ENCODE data around the gene LY6G6F. TPM values are rescaled to one million over a fixed set of nuclear protein-coding genes. Genes with fewer than 3 reads are reported as not detected.

The LY6G6F gene
- total RNA-seq, 4 donors from 2014 or later, result not detected

DNA sequence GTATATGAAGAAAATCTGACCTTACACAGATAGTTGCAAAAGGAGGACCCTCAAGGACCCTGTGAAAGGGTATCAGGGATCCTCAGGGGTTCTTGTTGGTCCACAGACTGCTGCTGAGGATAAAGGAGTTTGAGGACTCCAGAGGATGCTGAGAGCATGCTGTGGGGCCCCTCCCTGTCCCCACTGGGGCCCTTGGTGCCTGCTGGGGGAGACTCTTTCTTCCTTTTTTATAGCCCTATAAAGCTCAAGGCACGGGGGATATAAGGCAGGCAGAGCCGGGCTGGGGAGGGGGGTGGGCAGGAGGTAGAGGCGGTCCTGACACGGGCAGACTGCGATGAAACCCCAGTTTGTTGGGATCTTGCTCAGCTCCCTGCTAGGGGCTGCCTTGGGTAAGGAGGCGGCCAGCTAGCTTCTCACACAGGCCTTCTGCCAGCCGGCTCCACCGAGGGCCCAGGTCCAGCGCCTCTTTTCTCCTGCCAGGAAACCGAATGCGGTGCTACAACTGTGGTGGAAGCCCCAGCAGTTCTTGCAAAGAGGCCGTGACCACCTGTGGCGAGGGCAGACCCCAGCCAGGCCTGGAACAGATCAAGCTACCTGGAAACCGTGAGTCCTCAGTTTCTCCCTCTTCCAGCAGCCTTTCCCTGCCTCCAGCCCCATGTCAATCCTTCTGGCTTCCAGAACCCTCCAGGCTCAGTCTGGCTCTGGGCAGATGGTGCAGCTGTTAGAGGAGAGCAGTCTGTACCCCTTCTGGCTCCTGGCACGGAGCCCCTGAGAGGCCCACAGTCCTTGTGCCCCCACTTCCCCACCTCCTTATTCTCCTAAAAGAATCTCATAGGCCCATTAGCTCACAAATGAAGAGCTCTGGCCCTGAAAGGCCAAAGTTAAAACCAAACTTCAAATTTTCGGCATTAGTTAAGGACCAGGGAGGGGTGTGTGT, 8.6 kb downstream of the LY6G6F start, which contains the start of gene LY6G6D:
Gene LY6G6D, plus strand, starts transcription at position 327 of the 937 bp plus-strand sequence. Its CDS starts 8 bp downstream, at position 335.
- TF ChIP-seq EP300 (IDR thresholded peaks at IDR 0.05), result no peak
- TF ChIP-seq POLR2A (IDR thresholded peaks at IDR 0.05), result no peak
- TF ChIP-seq, protein P1, sequence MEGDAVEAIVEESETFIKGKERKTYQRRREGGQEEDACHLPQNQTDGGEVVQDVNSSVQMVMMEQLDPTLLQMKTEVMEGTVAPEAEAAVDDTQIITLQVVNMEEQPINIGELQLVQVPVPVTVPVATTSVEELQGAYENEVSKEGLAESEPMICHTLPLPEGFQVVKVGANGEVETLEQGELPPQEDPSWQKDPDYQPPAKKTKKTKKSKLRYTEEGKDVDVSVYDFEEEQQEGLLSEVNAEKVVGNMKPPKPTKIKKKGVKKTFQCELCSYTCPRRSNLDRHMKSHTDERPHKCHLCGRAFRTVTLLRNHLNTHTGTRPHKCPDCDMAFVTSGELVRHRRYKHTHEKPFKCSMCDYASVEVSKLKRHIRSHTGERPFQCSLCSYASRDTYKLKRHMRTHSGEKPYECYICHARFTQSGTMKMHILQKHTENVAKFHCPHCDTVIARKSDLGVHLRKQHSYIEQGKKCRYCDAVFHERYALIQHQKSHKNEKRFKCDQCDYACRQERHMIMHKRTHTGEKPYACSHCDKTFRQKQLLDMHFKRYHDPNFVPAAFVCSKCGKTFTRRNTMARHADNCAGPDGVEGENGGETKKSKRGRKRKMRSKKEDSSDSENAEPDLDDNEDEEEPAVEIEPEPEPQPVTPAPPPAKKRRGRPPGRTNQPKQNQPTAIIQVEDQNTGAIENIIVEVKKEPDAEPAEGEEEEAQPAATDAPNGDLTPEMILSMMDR (IDR thresholded peaks at IDR 0.05), result no peak
- no peak for DNase-seq (ENCODE audit: low spot score in 2 of 2)
- H3K27me3 ChIP-seq, result no peaks in the 10 kb centered on the region
- H3K4me1 ChIP-seq, result peaks cover 0 to 7% (median 0%) of the 10 kb centered on the region in 4 donors
- H3K36me3 ChIP-seq, result no peaks in the 10 kb centered on the region
- H3K27ac ChIP-seq, result no peak within 1 kb of the TSS
- 58 to 66% methylated on average over 14 to 16 of the region's 16 CpGs for WGBS, 2 donors
- no peaks in the 10 kb centered on the region for H3K9me3 ChIP-seq
- H3K4me3 ChIP-seq, result no peak within 1 kb of the TSS

DNA sequence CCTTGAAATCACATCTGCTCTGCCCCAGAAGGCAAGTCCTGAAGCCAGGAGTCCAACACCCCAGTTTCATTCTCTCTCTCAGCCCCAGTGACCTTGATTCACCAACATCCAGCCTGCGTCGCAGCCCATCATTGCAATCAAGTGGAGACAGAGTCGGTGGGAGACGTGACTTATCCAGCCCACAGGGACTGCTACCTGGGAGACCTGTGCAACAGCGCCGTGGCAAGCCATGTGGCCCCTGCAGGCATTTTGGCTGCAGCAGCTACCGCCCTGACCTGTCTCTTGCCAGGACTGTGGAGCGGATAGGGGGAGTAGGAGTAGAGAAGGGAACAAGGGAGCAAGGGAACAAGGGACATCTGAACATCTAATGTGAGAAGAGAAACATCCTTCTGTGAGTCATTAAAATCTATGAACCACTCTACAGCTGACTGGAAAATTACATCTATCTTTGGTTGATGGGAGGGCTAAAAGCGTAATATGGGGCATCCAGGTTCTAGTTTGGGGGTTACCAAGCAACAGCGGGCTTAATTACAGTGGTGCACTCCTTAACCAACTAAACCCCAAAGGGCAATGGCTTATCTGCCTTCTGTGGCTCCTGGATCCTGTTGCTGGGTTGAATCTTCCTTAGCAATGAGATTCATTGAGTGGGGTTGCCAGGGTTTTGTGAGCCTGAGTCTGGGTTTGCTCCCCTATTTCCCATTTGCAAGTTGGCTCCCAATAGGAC, 11.0 kb downstream of the LY6G6F start:
- Histone ChIP-seq H3K4me3 (no peak overlapping the region), H3K27me3 (no peaks in the 10 kb centered on the region), H3K9me3 (no peaks in the 10 kb centered on the region), H3K4me1 (peaks cover 0 to 7% (median 0%) of the 10 kb centered on the region in 4 donors), H3K27ac (no peak overlapping the region), H3K36me3 (no peaks in the 10 kb centered on the region)
- TF ChIP-seq EP300 (IDR thresholded peaks at IDR 0.05) (no peak), POLR2A (IDR thresholded peaks at IDR 0.05) (no peak)
- TF ChIP-seq, protein P1 (IDR thresholded peaks at IDR 0.05), result no peak
- WGBS, 2 donors, result 63 to 78% methylated on average over 10 of the region's 10 CpGs
- no peak for DNase-seq (ENCODE audit: low spot score in 2 of 2)

DNA sequence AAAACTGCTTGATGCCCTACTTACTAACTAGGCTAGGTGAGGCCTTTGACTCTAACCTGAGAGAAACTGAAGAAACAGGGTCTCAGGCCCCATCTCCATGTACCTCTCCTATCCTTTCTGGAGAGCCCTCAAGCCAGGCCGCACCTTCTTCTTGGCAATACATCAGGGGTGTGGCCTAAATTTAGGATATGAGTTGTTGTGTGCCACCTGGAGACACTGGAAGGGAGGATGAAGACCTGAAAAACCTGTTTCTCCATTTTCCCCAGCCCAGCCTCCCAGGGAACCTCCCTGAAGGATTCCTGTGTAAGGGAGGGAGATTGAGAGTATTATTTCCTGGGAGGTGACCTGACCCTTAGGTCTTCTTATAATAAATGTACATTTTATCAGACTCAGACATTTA, 11.6 kb downstream of the LY6G6F start:
- no peak for DNase-seq (ENCODE audit: low spot score in 2 of 2)
- H3K27ac ChIP-seq, result no peak overlapping the region
- 70 to 71% methylated on average over 1 of the region's 1 CpG for WGBS, 2 donors
- no peaks in the 10 kb centered on the region for H3K36me3 ChIP-seq
- peaks cover 0 to 7% (median 0%) of the 10 kb centered on the region in 4 donors for H3K4me1 ChIP-seq
- H3K9me3 ChIP-seq, result no peaks in the 10 kb centered on the region
- H3K4me3 ChIP-seq, result no peak overlapping the region
- no peak for TF ChIP-seq POLR2A (IDR thresholded peaks at IDR 0.05)
- TF ChIP-seq EP300 (IDR thresholded peaks at IDR 0.05), result no peak
- TF ChIP-seq, protein P1 (IDR thresholded peaks at IDR 0.05), result no peak
- H3K27me3 ChIP-seq, result no peaks in the 10 kb centered on the region

DNA sequence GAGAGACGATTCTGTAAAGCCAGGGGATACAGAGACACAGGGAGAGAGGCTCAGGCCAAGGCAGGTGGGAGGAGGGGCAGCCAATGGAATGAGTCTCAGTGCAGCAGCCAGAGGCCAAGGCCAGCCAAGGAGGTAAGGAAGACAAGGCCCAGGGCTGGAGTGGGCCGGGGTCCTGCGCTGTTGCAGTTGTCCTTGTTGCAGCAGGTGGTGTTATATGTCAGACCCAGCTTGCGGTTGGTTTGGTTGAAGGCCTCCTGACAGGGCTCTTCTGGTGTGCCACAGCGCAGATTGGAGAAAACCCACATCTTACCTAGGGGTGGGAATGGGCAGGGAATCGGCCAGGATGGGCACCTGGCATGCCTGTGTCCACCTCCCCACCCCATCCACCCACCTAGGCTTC, 12.3 kb downstream of the LY6G6F start:
- H3K27ac ChIP-seq, result no peak overlapping the region
- H3K9me3 ChIP-seq, result no peaks in the 10 kb centered on the region
- 86 to 92% methylated on average over 5 to 6 of the region's 6 CpGs for WGBS, 2 donors
- no peak for TF ChIP-seq EP300 (IDR thresholded peaks at IDR 0.05)
- DNase-seq (ENCODE audit: low spot score in 2 of 2), result no peak
- peaks cover 0 to 2% (median 0%) of the 10 kb centered on the region in 4 donors for H3K4me1 ChIP-seq
- no peak overlapping the region for H3K4me3 ChIP-seq
- H3K36me3 ChIP-seq, result no peaks in the 10 kb centered on the region
- no peaks in the 10 kb centered on the region for H3K27me3 ChIP-seq

DNA sequence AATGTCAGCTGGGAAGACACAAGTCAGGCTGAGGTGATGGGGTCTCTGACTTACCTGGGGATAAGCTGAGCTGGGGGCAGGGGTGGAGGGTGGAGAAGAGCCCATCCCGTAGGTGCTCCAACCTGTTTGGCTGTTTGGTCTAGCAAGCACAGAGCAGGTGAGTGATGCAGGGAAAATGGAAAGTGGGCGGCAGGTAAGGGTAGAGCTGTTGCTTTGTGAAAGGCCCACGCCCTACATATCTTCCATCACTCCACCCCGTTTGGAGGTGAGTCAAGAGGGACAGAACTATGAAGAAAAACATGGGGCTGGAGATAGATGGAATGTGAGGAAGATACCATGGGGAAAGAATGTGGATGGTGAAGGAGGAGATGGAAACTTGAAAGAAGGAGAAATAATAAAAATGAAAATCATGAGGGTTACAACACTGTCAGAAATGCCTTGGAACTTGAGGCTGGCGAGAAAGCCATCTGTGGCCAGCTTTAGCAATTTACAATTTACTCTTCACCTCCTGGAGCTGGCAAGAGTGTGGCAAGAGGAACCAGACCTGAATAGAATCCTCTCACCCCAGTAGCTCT, 13.6 kb downstream of the LY6G6F start:
- peaks cover 0 to 3% (median 0%) of the 10 kb centered on the region in 3 donors for H3K36me3 ChIP-seq
- H3K4me3 ChIP-seq, result no peak overlapping the region
- no peak for DNase-seq (ENCODE audit: low spot score in 2 of 2)
- H3K27me3 ChIP-seq, result no peaks in the 10 kb centered on the region
- no peaks in the 10 kb centered on the region for H3K4me1 ChIP-seq
- H3K27ac ChIP-seq, result no peak overlapping the region
- WGBS, 2 donors, result 83 to 86% methylated on average over 5 of the region's 5 CpGs
- TF ChIP-seq POLR2A (IDR thresholded peaks at IDR 0.05) (no peak), EP300 (IDR thresholded peaks at IDR 0.05) (no peak)
- TF ChIP-seq, protein P1 (IDR thresholded peaks at IDR 0.05), result no peak
- H3K9me3 ChIP-seq, result no peaks in the 10 kb centered on the region
